Gastroesophageal sphincter (tissue), 3 donors: ENCODE data around the gene SLC26A5.

ENCODE experiments used
- CTCF ChIP-seq, 4 experiments: fragments of 200-600 bp in 2 of 4; fragments of 450-650 bp in 2 of 4; sonication (generic) in 1 of 4; IDR thresholded peaks; one replicate each; pipeline ENCODE4 v1.5.1; 2017 to 2019; ENCODE audit warnings: antibody characterized with exemption in 4 of 4, mild to moderate bottlenecking in 2 of 4, moderate library complexity in 2 of 4
- EP300 ChIP-seq: sonication (generic); formaldehyde crosslinking; IDR thresholded peaks from one replicate; pipeline ENCODE4 v1.6.1; 2017; ENCODE audit warnings: antibody characterized with exemption, mild to moderate bottlenecking
- POLR2A ChIP-seq, 2 donors: fragments of 450-650 bp; IDR thresholded peaks; one replicate each; pipeline ENCODE4 v1.6.1; 2017; ENCODE audit warnings: antibody characterized with exemption in 2 of 2, mild to moderate bottlenecking in 2 of 2, moderate library complexity in 1 of 2

- no peak for TF ChIP-seq EP300
- TF ChIP-seq CTCF (IDR thresholded peaks at IDR 0.05), result no peak
- no peak for TF ChIP-seq POLR2A (IDR thresholded peaks at IDR 0.05)
Observed at GRCh38 chr7:103343332-103343731, 102.7 kb downstream of the SLC26A5 start.
